OCI-M1 (cell line): ENCODE data around the gene SETDB2.
"Not testable (repeated sequence)": the region's sequence is repeated elsewhere in the genome, so short reads cannot be mapped to it uniquely, and the experiment has no call there.

Experiments used
- DNase-seq: peaks from one replicate; lab custom pipeline; 2025; lab: John Stamatoyannopoulos, UW

SETDB2 gene

DNA sequence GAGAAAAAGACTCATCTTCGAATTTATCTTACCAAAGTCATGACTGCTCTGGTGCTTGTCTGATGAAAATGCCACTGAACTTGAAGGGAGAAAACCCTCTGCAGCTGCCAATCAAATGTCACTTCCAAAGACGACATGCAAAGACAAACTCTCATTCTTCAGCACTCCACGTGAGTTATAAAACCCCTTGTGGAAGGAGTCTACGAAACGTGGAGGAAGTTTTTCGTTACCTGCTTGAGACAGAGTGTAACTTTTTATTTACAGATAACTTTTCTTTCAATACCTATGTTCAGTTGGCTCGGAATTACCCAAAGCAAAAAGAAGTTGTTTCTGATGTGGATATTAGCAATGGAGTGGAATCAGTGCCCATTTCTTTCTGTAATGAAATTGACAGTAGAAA lies 32.5 kb downstream of the SETDB2 start:
- DNase-seq, result no peak

DNA sequence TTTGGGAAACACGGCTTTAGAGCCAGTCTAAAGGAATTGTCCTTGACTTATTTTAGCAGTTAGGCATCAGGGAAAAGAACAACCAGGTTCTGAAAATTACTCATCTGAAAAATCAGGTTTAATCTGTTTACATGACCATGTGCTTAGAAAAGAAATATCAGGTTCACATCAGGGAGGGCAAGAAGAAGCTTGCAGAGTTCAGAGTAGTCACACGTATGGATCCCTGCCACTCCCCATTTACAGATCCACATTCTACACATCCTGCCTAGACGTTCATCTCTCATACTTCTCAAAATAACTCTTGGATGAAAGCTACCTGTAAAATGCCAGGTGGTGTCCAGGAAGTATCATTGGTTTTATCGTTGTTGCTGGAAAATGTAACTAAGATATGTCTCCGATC lies 37.7 kb downstream of the SETDB2 start:
- DNase-seq, result no peak

DNA sequence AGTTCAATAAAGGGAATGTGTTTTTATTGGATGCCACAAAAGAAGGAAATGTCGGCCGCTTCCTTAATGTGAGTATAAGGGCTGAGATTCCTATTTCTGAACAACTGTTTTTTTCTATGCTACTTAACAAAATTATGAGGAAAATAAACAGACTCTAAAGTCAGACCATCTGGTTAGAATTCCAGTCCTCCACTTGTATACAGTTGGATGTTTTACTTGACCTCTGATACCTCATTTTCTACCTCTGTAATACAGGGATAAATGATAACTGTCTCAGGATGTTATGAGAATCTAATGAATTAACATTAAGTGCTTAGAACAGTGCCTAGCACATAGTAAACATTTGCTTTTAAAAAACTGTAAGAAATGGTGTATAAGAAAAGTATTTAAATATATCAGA lies 44.5 kb downstream of the SETDB2 start:
- no peak for DNase-seq

DNA sequence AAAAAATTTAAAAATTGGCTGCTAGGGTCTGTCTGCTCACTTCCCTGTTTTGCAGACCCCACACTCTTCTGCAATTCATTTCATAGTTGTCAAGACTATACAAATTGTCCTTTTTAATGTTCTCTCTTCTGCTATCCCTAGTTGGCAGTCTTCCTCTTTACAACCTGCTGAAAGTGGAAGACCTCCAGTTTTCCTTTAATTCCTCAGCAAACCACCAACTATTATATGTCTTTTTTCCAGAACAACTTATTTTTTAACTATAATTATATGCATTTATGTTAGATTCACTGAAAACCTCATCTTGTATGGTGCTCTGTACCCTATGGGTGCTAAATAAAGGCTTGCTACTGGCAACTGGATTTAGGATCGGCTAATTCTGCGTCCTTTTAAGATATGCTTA lies 50.6 kb downstream of the SETDB2 start:
- peak; percentile 72 for DNase-seq

DNA sequence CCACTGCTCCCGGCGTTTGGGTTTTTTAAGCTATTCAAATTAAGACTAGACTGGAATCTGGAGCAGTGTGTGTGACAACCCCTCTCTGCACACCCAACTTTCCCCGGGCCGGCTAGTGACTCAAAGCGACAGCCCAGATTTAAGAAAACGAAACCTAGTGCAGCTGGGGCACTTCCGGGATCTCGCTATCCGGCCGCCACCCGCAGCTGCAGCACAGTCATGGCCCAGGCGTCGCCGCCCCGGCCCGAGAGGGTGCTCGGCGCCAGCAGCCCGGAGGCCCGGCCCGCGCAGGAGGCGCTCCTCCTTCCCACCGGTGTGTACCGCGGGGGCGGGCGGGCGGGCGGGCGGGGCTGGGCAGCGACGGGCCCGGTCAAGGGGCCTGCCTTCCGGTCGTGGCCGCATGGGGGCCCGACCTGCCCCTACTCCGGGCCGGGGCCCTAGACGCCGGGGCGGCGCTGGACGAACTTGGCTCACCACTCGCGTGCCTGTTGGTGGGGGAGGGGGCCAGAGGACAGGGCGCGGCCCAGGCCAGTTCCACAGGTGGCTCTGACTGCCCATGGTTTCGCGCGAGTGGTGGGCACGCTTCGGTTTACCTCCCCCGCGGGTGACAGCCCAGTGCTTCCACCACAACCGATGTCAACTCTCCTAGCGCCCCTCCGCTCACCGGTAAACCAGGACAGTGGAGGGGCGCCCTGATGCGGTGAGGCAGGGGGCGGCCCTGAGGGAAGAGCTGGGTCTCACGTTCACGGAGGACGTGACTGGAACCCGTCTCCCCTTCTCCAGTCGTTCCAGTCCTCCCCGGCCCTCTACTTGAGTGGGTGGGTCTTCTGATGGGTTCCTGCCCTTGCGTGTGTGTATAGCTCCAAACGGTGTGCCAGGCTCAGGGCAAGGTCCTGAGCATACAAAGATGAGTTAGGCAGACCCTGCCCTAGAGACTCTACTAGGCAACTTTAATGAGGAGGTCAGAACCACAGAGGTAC lies 52.0 kb downstream of the SETDB2 start, which contains the start of gene PHF11:
Gene PHF11 (plus strand): TSS at position 171 of the 980 bp plus-strand sequence. CDS start 49 bp downstream, at position 220.
- peak; percentile 88 for DNase-seq

DNA sequence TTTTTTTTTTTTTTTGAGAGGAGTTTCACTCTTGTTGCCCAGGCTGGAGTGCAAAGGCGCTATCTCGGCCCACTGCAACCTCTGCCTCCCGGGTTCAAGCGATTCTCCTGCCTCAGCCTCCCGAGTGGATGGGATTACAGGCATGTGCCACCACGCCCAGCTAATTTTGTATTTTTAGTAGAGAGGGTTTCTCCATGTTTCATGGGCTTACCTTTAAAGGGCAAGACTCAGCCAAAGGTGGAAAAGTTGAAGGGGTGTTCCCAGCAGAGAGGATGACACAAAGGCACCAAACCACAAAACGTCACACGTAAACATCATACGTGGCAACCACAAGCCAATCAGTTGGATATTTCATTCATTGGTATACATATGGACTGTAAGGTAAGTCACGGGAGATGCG lies 52.8 kb downstream of the SETDB2 start:
- DNase-seq, result not testable (repeated sequence)

DNA sequence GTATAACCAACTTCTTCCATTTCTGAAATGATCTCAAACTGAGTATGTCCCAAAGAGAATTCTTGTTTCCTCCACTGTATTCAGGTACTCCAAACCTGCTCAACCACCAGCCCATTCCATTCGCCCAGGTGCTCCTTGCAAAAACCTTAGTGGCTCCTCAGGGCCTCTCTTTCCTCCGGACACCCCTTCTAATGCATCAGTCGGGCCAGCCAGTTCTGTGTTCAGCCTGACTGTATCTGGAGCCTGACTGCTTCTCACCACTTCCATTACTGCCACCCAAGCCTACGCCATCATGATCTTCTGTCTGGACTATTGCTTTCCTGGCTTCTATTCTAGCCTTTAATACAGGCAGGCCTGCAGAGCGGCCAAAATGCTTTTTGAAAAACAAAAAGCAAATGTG lies 53.2 kb downstream of the SETDB2 start:
- DNase-seq, result no peak

DNA sequence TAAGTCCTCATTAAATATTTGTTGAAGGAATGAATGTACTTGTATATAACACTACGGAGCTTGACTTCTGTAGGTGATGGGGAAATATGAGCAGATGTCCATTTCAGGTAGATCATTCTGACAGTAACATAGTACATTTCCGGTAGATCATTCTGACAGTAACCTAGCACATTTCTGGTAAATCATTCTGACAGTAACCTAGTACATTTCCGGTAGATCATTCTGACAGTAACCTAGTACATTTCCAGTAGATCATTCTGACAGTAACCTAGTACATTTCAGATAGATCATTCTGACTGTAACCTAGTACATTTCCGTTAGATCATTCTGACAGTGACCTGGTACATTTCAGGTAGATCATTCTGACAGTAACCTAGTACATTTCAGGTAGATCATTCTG lies 54.1 kb downstream of the SETDB2 start:
- DNase-seq, result no peak

DNA sequence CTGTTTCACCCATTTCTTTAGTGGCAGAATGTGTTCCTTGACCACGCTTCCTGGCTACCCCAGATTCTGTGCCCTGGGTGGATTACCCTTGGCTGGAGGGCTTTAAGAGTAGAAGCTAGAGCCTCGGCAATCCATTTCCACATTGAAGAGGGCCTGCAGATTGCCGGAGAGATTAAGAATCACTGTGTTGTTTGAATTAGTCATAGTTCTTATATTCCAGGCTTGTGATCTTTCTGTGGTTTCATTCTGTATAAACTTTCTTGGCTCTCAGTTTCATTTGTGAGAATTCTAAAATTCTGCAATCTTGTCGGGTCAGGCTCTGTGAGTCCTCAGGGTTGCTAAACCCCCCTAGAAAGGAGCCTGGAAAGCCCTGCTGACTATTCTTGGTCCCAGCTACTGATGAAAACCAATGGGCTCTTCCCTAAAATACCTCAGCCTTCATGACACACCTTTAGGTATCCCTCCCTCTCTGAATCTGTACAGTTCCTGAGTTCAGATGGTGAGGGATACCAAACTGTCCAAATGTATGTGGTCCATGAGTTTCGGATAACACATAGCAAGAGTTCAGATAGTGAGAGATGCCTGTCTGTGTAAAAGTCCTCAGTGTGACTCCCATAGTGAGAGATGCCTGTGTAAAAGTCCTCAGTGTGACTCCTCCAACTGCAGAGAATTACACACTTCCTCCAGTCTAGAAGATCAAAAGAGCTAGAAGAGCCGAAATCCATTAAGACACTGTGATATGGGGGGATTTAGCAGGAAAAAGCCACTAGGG lies 56.0 kb downstream of the SETDB2 start:
- peak; percentile 24 for DNase-seq

DNA sequence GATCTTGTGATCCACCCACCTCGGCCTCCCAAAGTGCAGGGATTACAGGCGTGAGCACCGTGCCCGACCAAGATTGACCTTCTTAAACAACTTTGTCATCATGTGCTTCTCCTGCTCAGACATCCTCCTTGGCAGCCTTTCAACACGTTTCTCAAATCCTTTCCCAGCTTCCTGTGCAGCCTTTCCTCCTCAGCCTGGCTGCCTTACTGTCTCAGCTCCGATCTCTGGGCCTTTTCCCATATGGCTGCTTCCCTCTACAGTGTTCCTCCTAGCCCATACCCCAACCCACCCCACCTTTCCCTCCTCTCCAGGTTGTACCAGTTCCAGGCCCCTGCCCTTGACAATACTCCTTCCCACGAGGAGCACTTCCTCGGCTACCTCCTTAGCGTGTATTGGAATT lies 58.9 kb downstream of the SETDB2 start:
- DNase-seq, result no peak

DNA sequence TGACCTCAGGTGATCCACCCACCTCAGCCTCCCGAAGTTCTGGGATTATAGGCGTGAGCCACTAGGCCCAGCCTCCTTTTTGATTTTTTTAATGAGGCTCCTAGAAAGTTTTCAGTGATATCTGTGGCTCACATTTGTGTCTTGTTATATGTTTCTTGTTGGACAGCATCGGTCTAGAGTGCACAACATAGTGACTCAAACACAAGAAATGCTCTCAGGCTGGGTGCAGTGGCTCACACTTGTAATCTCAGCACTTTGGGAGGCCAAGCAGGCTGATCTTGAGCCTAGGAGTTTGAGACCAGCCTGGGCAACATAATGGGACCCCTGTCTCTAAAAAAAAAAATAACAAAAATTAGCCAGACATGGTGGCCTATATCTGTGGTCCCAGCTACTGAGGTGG lies 59.9 kb downstream of the SETDB2 start:
- DNase-seq, result no peak

DNA sequence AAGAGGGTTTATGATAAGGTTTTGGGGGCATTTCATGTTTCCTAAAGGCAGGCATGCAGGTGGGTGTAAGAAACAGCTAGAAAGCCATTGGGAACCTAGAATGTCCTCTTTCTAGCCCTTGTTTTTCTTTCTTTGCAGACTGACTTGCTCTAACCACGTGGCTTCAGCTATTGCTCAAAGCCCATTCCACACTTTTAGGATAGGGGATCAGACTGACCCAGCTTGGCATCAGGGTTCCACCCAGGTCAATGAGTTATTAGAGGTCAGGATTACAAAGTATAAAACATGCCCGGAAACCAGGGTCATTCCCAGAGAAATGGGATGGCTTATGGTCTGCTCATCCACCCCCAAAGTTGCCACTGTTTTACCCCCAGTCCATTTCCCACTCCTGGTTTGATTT lies 68.5 kb downstream of the SETDB2 start:
- DNase-seq, result no peak

DNA sequence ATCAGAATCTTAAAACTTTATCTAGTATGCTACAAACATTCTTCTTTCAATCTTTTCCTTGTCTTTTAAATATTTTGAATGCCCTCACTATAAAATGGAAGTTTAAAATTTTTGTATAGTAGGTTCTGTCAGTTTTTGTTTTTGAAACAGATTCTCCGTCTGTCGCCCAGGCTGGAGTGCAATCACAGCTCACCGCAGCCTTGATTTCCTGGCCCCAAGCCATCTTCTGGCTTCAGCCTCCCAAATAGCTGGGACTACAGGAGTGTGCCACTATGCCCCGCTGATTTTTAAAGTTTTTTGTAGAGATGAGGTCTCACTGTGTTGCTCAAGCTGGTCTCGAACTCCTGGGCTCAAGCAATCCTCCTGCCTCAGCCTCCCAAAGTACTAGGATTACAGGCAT lies 72.4 kb downstream of the SETDB2 start:
- no peak for DNase-seq

DNA sequence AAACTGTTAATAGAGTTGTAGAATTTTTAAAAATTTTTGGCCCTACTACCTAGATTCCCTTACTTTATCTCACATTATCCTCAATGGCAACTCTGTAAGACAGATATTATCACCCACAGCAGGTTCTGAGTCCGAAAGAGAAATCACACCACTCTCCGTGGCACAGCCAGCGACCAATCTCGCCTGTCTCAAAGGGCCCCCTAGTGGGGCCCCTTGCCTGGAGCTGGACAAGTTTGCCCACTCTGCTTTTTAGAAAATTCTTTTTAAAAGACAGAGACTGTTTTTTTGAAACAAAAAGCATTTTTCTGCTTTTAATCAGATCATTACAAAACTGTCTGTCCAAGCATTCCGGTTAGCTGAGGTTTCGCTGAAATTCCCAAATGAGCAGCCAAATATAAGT lies 73.4 kb downstream of the SETDB2 start:
- DNase-seq, result no peak

DNA sequence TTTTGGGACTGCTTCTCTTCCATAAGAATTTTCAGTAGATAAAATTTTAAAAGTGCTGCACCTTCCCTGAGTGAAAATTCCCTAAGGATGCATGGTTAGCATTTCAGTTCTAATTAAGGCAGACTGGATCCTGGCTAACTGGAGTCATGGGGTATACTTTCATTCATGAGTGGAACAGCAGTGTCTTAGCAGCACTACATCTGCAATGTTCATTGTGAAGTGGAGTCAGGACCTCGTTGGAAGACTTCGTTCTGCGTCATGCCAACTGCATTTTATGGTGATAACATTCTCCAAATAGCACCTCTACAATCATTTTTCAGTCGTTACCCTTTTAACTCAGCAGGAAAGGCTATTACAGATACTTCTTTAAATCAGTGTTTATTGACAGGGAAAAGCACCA lies 77.2 kb downstream of the SETDB2 start:
- DNase-seq, result no peak

DNA sequence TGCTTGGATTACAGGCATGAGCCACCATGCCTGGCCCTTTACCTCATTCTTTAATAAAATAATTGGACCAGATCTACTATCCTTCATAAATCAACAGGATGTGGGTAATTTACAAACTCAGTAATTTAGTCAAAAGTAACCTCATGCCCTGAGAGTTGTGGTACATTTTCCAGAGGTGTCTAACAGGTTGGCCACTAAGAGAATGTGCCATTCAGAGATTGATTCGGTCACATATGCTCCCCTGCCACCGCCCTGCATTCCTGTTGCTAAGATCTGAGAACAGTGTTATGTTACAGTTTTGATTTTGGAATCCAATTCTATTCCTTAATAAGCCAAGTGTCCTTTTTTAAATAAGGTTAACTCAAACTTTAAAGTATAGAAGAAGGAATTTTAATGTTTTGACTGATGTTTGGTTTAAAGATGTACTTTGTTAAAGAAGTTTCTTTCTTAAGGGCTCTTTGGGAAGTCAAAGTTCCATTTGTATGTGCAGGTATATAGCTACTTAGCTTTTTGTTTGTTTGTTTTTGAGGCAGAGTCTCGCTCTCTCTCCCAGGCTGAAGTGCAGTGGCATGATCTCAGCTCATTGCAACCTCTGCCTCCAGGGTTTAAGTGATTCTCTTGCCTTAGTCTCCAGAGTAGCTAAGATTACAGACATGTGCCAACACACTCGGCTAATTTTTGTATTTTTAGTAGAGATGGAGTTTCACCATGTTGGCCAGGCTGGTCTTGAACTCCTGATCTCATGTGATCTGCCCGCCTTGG lies 80.8 kb downstream of the SETDB2 start:
- no peak for DNase-seq

DNA sequence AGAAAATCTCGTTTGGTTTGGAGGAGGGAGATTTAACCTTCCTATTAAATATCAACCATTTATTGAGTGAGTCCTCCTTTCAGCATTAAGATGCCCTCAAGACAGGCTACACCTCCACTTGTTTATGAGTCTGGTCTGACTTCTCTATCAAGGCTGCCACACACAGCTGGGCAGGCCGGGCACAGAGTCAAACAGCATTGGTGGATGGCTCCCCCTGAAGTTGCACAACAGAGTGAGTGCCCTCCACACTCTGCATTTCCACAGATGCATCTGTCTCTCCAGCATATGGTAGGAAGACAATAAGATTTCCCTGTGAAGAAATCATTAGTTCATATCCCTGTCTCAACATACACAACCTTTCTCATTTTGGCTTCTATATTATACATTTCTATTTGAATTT lies 83.0 kb downstream of the SETDB2 start:
- no peak for DNase-seq

DNA sequence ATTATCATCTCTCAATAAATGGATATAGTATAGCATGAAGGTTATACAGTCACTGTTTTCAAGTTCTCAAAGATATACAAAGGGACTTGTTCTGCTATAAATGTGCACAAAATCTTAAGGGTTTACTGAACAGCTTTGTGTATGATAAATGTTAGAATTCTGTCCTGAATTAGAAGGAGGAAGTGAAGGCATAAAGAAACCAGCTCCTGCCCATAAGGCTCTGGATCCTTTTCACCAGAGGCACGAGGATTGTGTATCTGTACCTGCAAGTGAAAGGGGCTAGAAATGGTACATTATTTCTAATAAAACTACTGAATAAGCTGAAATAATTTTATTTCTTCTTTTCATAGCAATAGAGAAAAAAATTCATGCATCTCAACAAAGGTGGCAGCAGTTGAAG lies 84.1 kb downstream of the SETDB2 start:
- DNase-seq, result no peak

DNA sequence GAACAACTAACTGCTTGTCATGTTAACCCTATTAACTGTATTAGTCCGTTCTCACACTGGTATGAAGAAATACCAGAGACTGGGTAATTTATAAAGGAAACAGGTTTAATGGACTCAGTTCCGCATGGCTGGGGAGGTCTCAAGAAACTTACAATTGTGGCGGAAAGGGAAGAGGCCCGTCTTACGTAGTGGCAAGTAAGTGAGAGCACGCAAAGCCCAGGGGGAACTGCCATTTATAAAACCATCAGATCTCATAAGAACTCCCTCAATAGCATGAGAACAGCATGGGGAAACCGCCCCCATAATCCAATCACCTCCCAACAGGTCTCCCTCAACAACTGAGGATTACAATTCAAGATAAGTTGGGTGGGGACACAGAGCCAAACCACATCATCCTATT lies 86.4 kb downstream of the SETDB2 start:
- DNase-seq, result peak; percentile 63

DNA sequence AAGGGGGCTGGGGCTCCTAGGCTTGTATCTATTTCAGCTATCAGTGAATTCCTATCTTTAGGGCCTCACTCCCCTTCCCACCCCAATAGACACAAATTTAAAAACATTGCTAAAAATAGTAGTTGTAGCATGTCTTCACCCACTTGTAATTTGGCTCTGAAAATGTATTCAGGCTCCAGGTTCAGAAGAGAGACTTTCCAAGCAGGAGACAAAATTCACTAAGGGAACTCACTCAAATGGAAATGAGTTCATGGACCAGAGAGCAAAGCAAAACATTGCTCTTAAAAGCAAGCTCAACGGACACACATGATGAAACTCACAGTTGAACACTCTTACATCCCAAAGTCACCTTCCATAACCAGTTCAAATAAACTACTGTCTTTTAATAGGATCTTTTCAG lies 88.5 kb downstream of the SETDB2 start:
- DNase-seq, result no peak

DNA sequence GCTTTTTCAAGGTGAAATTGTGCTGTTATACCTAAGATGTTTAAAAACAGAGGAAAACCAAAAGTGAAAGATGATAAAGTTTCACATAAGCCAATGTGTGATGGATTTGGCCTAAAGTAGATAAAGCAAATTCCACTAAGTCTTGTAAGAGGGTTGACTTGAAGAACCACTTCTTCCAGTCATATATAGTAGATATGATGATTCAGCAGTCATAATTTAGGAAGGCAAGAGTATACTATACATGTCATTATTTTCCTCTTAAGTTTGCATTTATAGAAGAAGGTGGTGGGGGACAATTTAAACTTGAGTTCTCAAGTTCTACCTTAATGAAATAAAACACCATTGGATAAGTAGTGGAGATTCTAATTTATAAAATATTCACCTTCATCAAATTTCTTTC lies 88.9 kb downstream of the SETDB2 start:
- DNase-seq, result peak; percentile 28

DNA sequence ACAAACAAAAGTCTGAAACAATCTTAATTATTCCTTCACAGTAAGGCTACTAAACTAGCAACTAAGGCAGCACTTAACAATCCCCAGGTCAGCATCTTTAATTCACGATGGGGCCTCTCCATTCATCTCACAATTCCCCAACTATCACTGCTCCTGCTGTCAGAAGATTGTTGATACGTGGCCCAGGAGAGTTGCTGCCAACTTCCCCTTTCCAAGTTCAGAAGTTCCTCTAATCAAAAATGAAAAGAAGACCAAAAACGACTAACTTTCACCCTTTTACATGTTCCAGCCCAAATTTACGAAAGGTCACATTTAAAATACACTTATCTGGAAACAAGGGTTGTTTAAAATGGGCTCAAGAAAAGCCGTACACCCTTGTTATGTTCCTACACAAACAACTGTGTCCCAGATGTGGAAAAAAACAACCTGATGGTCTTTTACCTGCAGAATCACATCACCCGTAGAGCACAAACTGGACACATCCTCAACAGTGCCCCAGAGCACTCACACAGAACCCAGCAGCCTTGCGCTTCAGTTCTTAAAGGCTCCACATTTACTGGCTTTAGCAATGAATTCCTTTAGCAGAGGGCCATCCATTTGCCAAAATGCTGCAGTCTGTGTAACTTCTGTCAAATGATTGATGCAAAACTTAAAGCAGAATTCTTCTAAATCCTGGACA lies 89.7 kb downstream of the SETDB2 start:
- peak; percentile 84 for DNase-seq
